Islet of Langerhans (tissue), 1 donor: ENCODE data around the gene KANSL1.
A peak's percentile ranks its signal among the peaks of the same experiment; 100 is the strongest.

Experiments
- FAIRE-seq: peaks from one replicate; lab custom pipeline; 2011; peaks lifted over from hg19 to GRCh38; lab: Jason Lieb, UNC

Gene KANSL1

GRCh38 chr17:46166692-46167249 lies 26.5 kb downstream of the KANSL1 start:
- FAIRE-seq, result peak; percentile 61

- FAIRE-seq, result no peak
These were observed 29.2 kb downstream of the KANSL1 start for GRCh38 chr17:46163929-46164594.

GRCh38 chr17:46163316-46163715 lies 29.9 kb downstream of the KANSL1 start:
- no peak for FAIRE-seq

- no peak for FAIRE-seq
These were observed 30.4 kb downstream of the KANSL1 start for GRCh38 chr17:46162866-46163265.

GRCh38 chr17:46160169-46160568 lies 33.1 kb downstream of the KANSL1 start:
- no peak for FAIRE-seq

GRCh38 chr17:46159686-46160085 lies 33.5 kb downstream of the KANSL1 start:
- FAIRE-seq, result no peak

GRCh38 chr17:46158323-46159296 lies 34.6 kb downstream of the KANSL1 start:
- FAIRE-seq, result no peak

GRCh38 chr17:46157443-46158062 lies 35.7 kb downstream of the KANSL1 start:
- FAIRE-seq, result no peak

GRCh38 chr17:46154151-46154816 lies 38.9 kb downstream of the KANSL1 start:
- FAIRE-seq, result no peak

GRCh38 chr17:46152423-46152822 lies 40.8 kb downstream of the KANSL1 start:
- no peak for FAIRE-seq

- no peak for FAIRE-seq
These were observed 41.5 kb downstream of the KANSL1 start for GRCh38 chr17:46151762-46152161.

- no peak for FAIRE-seq
These were observed 42.8 kb downstream of the KANSL1 start for GRCh38 chr17:46150216-46150963.

GRCh38 chr17:46148247-46148646 lies 45.0 kb downstream of the KANSL1 start:
- FAIRE-seq, result peak; percentile 33

GRCh38 chr17:46147296-46147695 lies 45.9 kb downstream of the KANSL1 start:
- FAIRE-seq, result no peak

GRCh38 chr17:46144246-46144645 lies 49.0 kb downstream of the KANSL1 start:
- no peak for FAIRE-seq

GRCh38 chr17:46143827-46144236 lies 49.4 kb downstream of the KANSL1 start:
- no peak for FAIRE-seq

- no peak for FAIRE-seq
These were observed 51.6 kb downstream of the KANSL1 start for GRCh38 chr17:46141645-46142044.

GRCh38 chr17:46140645-46141197 lies 52.5 kb downstream of the KANSL1 start:
- FAIRE-seq, result no peak

- peak; percentile 13 for FAIRE-seq
These were observed 53.6 kb downstream of the KANSL1 start for GRCh38 chr17:46139432-46140210.

GRCh38 chr17:46138473-46138872 lies 54.8 kb downstream of the KANSL1 start:
- no peak for FAIRE-seq
